Testis (tissue), 3 donors: ENCODE results near the gene BRD2. TPM values are rescaled to one million over a fixed set of nuclear protein-coding genes. Genes with fewer than 3 reads are reported as not detected.

ENCODE experiments used
- DNase-seq: peaks from one replicate; pipeline ENCODE4 v3.0.0-alpha.2; 2019
- H3K27ac ChIP-seq, 2 donors: fragments of 200-600 bp; sonication (generic); one replicate each; pipeline ENCODE4 v1.5.1; 2019
- H3K27me3 ChIP-seq: fragments of 200-600 bp; sonication (generic); one replicate; pipeline ENCODE4 v1.5.1; 2019
- H3K36me3 ChIP-seq: fragments of 200-600 bp; sonication (generic); one replicate; pipeline ENCODE4 v1.5.1; 2017; ENCODE audit warnings: low read depth; ENCODE audit errors: missing control alignments
- H3K4me1 ChIP-seq: fragments of 200-600 bp; sonication (generic); one replicate; pipeline ENCODE4 v1.5.1; 2019
- H3K4me3 ChIP-seq, 2 donors: fragments of 200-600 bp; sonication (generic); one replicate each; pipeline ENCODE4 v1.5.1; 2017 to 2019
- H3K9me3 ChIP-seq: fragments of 200-600 bp; sonication (generic); one replicate; pipeline ENCODE4 v1.5.1; 2017
- CTCF ChIP-seq, 3 experiments: fragments of 450-650 bp in 2 of 3; fragments of 200-600 bp in 1 of 3; sonication (generic) in 1 of 3; IDR thresholded peaks; one replicate each; pipeline ENCODE4 v1.5.1; 2016 to 2019; ENCODE audit warnings: antibody characterized with exemption in 3 of 3, mild to moderate bottlenecking in 2 of 3, moderate library complexity in 1 of 3
- POLR2A ChIP-seq: fragments of 450-650 bp; IDR thresholded peaks from one replicate; pipeline ENCODE4 v1.6.1; 2017; ENCODE audit warnings: antibody characterized with exemption, mild to moderate bottlenecking, moderate library complexity
- WGBS, 2 donors: methylation state at CpG; one replicate each; pipeline ENCODE4 v1.1.5; 2018; 5-methylcytosine and 5-hydroxymethylcytosine counted together
- intact Hi-C: fragments of 100-400 bp; cut with DNase I; formaldehyde crosslinking; loops from one replicate; pipeline ENCODE4 v1.15.1; 2023; ENCODE audit warnings: low total_unique reads
- polyA plus RNA-seq: library from polyadenylated mRNA; stranded (reverse); fragments of 350-450 nt; fragmentation: Illumina TruSeq; extraction: RNeasy Lipid Tissue Mini Kit (QIAGEN cat#74804); gene quantifications from one replicate; pipeline ENCODE4 v1.2.3, GENCODE V29; 2014; ENCODE audit warnings: low read depth, low replicate concordance; ENCODE audit not compliant: insufficient read depth
- total RNA-seq, 2 donors: library from RNA; depleted of rRNA; stranded (reverse); fragments of >200 nt; gene quantifications; one replicate each; pipeline ENCODE4 v1.2.3, GENCODE V29; 2016

The BRD2 gene
- total and polyA plus RNA-seq, 3 donors from 2014 or later, result 299 to 334 (median 312) TPM

GRCh38 chr6:32962213-32962826 lies 6.1 kb upstream of the BRD2 start:
- DNase-seq, result no peak
- Histone ChIP-seq H3K4me1 (peaks cover 26% of the 10 kb centered on the region), H3K27me3 (no peaks in the 10 kb centered on the region), H3K36me3 (no peaks in the 10 kb centered on the region), H3K27ac (no peak overlapping the region), H3K4me3 (no peak overlapping the region), H3K9me3 (no peaks in the 10 kb centered on the region)
- intact Hi-C loops, result no loop called here
- no peak for TF ChIP-seq CTCF (IDR thresholded peaks at IDR 0.05)
- TF ChIP-seq POLR2A, result no peak
- 75 to 90% methylated on average over 1 of the region's 1 CpG for whole genome bisulfite sequencing, 2 donors

GRCh38 chr6:32963866-32964265 lies 4.5 kb upstream of the BRD2 start:
- DNase-seq, result no peak
- H3K27me3 ChIP-seq, result no peaks in the 10 kb centered on the region
- peaks cover 26% of the 10 kb centered on the region for H3K4me1 ChIP-seq
- no peaks in the 10 kb centered on the region for H3K9me3 ChIP-seq
- no peak for TF ChIP-seq POLR2A
- TF ChIP-seq CTCF (IDR thresholded peaks at IDR 0.05), result no peak
- WGBS, 2 donors, result 50 to 67% methylated on average over 1 of the region's 1 CpG
- H3K36me3 ChIP-seq, result no peaks in the 10 kb centered on the region
- intact Hi-C loops, result no loop called here
- peak overlapping the region in 1 of 2 donors; percentile 4 for H3K27ac ChIP-seq
- H3K4me3 ChIP-seq, result no peak overlapping the region

GRCh38 chr6:32964776-32965175 lies 3.6 kb upstream of the BRD2 start:
- TF ChIP-seq CTCF (IDR thresholded peaks at IDR 0.05), result no peak
- no peak for TF ChIP-seq POLR2A
- no peak for DNase-seq
- H3K9me3 ChIP-seq, result no peaks in the 10 kb centered on the region
- H3K36me3 ChIP-seq, result no peaks in the 10 kb centered on the region
- 67 to 86% methylated on average over 5 of the region's 5 CpGs for WGBS, 2 donors
- peaks cover 26% of the 10 kb centered on the region for H3K4me1 ChIP-seq
- intact Hi-C loops, result no loop called here
- H3K27ac ChIP-seq, result peak overlapping the region in 1 of 2 donors; percentile 4
- H3K4me3 ChIP-seq, result no peak overlapping the region
- no peaks in the 10 kb centered on the region for H3K27me3 ChIP-seq

GRCh38 chr6:32967151-32968091 lies 973 bp upstream of the BRD2 start:
- peaks cover 26% of the 10 kb centered on the region for H3K4me1 ChIP-seq
- TF ChIP-seq POLR2A (no peak), CTCF (IDR thresholded peaks at IDR 0.05) (peak; percentile 30 to 49 (median 39))
- 3 to 4% methylated on average over 16 of the region's 16 CpGs for WGBS, 2 donors
- intact Hi-C loops, result no loop called here
- H3K27ac ChIP-seq, result peak overlapping the region; percentile 99
- DNase-seq, result no peak
- H3K36me3 ChIP-seq, result no peaks in the 10 kb centered on the region
- no peaks in the 10 kb centered on the region for H3K27me3 ChIP-seq
- peak overlapping the region; percentile 82 to 88 for H3K4me3 ChIP-seq
- H3K9me3 ChIP-seq, result no peaks in the 10 kb centered on the region
